GM12874 (cell line): Measurements from ENCODE around the gene AFTPH.

Experiments
- CTCF ChIP-seq: IDR thresholded peaks from 2 replicates; pipeline ENCODE4 v1.5.1; 2011; ENCODE audit warnings: low read depth, mild to moderate bottlenecking, control low read depth, low read length, moderate library complexity; ENCODE audit not compliant: insufficient read depth

The AFTPH gene

GRCh38 chr2:64605991-64606478 lies 81.9 kb downstream of the AFTPH start:
- TF ChIP-seq CTCF, result no peak

DNA sequence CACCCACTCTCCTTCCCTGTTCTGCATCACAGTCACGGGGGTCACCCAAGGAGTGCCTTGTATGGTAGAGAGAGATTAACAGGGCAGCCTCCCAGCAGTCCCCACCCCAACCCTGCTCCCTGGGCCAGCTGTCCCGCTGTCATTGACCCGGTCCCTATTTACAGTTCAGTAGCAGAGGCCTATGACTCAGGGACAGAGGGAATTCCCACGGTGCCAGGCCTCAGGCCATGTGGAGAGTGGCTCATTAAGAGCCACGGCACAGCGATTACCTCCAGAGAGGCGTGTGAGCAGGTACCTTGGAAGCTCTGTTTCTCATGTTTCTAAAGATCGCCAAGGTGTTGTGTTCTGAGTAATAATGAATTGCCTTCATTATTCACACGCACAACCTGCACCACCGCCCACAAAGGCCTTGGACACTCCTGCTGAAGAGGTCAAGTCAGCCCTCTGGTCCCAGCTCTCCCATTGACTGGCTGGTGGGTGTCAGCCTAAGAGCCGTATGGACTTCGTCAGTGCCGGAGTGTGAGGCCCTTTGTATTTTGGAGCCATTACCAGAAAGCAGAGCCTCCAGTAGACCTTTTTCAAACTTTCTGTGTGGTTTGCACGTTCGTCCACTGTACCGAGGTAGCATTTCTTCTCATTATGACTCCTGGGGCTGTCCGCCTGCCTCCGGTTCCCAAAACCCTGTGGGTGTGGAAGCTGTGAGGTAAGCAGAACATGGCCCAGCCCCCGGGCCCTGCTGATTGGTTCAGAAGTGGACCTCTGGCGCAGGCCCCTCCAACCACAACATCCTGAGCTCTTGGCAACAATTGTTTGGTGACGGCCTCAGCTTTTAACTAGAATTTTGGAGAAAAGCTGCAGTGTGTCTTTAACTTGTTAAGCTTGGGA lies 82.6 kb downstream of the AFTPH start:
- TF ChIP-seq CTCF, result no peak

DNA sequence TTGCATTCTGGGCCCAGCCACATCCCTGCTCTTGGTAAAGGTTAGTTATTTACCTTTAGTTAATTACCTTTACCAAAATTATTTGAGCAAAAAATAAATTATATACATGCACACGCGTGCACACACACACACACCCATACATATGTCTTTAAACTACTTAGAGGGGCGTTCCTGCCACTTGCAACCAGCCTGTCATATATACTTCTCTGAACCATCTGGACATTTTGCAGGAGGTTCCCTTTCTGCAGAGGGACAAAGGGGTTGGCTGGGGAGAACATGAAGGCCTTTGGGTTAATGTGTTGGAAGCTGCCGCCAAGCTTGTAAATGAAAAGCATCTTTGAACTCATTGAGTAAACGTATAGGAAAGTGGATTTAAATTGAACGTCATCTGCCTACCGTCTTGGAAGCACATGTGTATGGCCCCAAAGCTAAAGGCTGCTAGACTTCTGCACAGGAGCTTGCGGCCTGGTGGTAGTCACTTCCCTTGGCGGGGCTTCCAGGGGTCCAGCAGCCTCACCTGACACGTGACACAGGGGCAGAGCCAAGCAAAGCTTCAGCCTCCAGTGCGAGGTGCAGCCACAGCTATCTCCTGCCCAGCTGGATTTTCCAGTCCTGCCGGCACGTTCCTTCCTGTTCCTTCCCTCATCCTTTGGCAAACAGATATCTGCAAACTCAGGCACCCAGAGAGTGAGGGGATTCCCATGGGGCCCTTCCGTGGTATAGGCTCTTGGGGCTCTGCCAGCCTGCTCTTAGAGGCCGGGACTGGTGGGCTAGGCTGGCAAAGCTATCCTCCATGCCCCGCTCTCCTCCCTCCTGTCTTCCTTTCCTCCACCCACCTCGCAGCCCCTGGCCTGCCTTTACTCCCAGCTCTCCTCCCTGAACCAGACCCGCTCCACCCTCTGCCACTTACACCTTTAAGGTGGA lies 83.5 kb downstream of the AFTPH start:
- no peak for TF ChIP-seq CTCF

- TF ChIP-seq CTCF, result no peak
Observed at GRCh38 chr2:64608867-64609226, 84.7 kb downstream of the AFTPH start.

- TF ChIP-seq CTCF, result peak; percentile 59
Observed at GRCh38 chr2:64609227-64609941, 85.3 kb downstream of the AFTPH start.

GRCh38 chr2:64609942-64610281 lies 85.8 kb downstream of the AFTPH start:
- TF ChIP-seq CTCF, result no peak
